ENCODE results near the gene PATE1.

GRCh38 chr11:125701018-125701610 is 45.0 kb upstream of the PATE1 start:
- TF ChIP-seq, protein P1, sequence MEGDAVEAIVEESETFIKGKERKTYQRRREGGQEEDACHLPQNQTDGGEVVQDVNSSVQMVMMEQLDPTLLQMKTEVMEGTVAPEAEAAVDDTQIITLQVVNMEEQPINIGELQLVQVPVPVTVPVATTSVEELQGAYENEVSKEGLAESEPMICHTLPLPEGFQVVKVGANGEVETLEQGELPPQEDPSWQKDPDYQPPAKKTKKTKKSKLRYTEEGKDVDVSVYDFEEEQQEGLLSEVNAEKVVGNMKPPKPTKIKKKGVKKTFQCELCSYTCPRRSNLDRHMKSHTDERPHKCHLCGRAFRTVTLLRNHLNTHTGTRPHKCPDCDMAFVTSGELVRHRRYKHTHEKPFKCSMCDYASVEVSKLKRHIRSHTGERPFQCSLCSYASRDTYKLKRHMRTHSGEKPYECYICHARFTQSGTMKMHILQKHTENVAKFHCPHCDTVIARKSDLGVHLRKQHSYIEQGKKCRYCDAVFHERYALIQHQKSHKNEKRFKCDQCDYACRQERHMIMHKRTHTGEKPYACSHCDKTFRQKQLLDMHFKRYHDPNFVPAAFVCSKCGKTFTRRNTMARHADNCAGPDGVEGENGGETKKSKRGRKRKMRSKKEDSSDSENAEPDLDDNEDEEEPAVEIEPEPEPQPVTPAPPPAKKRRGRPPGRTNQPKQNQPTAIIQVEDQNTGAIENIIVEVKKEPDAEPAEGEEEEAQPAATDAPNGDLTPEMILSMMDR (conservative IDR thresholded peaks at IDR 0.05; ENCODE audit: low read depth, low read length), result no peak
- TF ChIP-seq EZH2 (IDR thresholded peaks at IDR 0.05; ENCODE audit: low read length, unreplicated experiment) (no peak), EZH2phosphoT487 (IDR thresholded peaks at IDR 0.05; ENCODE audit: borderline replicate concordance, low read length) (no peak)
